Suprapubic skin (tissue), 4 donors: ENCODE results near the gene MYOM3. TPM values are rescaled to one million over a fixed set of nuclear protein-coding genes. Genes with fewer than 3 reads are reported as not detected.

ENCODE experiments used
- DNase-seq, 2 donors: peaks; one replicate each; pipeline ENCODE4 v3.0.0-alpha.2; 2019; ENCODE audit warnings: low spot score in 2 of 2
- H3K27ac ChIP-seq: fragments of 200-600 bp; sonication (generic); one replicate; pipeline ENCODE4 v1.5.1; 2019
- H3K27me3 ChIP-seq: fragments of 200-600 bp; sonication (generic); one replicate; pipeline ENCODE4 v1.5.1; 2019
- H3K36me3 ChIP-seq: fragments of 200-600 bp; sonication (generic); one replicate; pipeline ENCODE4 v1.5.1; 2019
- H3K4me1 ChIP-seq: fragments of 200-600 bp; sonication (generic); one replicate; pipeline ENCODE4 v1.5.1; 2019
- H3K4me3 ChIP-seq: fragments of 200-600 bp; sonication (generic); one replicate; pipeline ENCODE4 v1.5.1; 2019; ENCODE audit warnings: mild to moderate bottlenecking
- H3K9me3 ChIP-seq: fragments of 200-600 bp; sonication (generic); one replicate; pipeline ENCODE4 v1.5.1; 2019
- CTCF ChIP-seq, 2 donors: fragments of 200-600 bp in 1 of 2; fragments of 450-650 bp in 1 of 2; sonication (generic) in 1 of 2; IDR thresholded peaks; one replicate each; pipeline ENCODE4 v1.5.1; 2016 to 2019; ENCODE audit warnings: antibody characterized with exemption in 2 of 2, mild to moderate bottlenecking in 1 of 2, moderate library complexity in 1 of 2
- EP300 ChIP-seq: sonication (generic); formaldehyde crosslinking; IDR thresholded peaks from one replicate; pipeline ENCODE4 v1.6.1; 2017; ENCODE audit warnings: antibody characterized with exemption
- POLR2A ChIP-seq, 2 donors: fragments of 450-650 bp; IDR thresholded peaks; one replicate each; pipeline ENCODE4 v1.6.1; 2017; ENCODE audit warnings: antibody characterized with exemption in 2 of 2, mild to moderate bottlenecking in 2 of 2, moderate library complexity in 2 of 2
- POLR2AphosphoS5 ChIP-seq, 3 donors: sonication (generic); formaldehyde crosslinking; IDR thresholded peaks; one replicate each; pipeline ENCODE4 v1.6.1; 2017; ENCODE audit warnings: antibody characterized with exemption in 3 of 3
- WGBS: methylation state at CpG from one replicate; pipeline ENCODE4 v1.1.5; 2018; 5-methylcytosine and 5-hydroxymethylcytosine counted together
- total RNA-seq, 4 donors: library from RNA; depleted of rRNA; stranded (reverse); fragments of >200 nt; gene quantifications; one replicate each; pipeline ENCODE4 v1.1.0, GENCODE V29; 2016

MYOM3 gene
- total RNA-seq, 4 donors from 2014 or later = 1.5 to 2.3 (median 2.1) TPM

- 80% methylated on average over 3 of the region's 3 CpGs for WGBS
- H3K27ac ChIP-seq = no peak overlapping the region
- H3K27me3 ChIP-seq = no peaks in the 10 kb centered on the region
- no peaks in the 10 kb centered on the region for H3K9me3 ChIP-seq
- no peak overlapping the region for H3K4me3 ChIP-seq
- no peak for DNase-seq
- TF ChIP-seq CTCF (IDR thresholded peaks at IDR 0.05) (no peak), POLR2A (IDR thresholded peaks at IDR 0.05) (no peak), EP300 (no peak), POLR2AphosphoS5 (IDR thresholded peaks at IDR 0.05) (no peak)
- no peaks in the 10 kb centered on the region for H3K36me3 ChIP-seq
- H3K4me1 ChIP-seq = peaks cover 9% of the 10 kb centered on the region
These were observed 26.4 kb downstream of the MYOM3 start for GRCh38 chr1:24085546-24085945.

GRCh38 chr1:24085007-24085406 lies 26.9 kb downstream of the MYOM3 start:
- H3K4me3 ChIP-seq = no peak overlapping the region
- no peaks in the 10 kb centered on the region for H3K9me3 ChIP-seq
- H3K36me3 ChIP-seq = no peaks in the 10 kb centered on the region
- DNase-seq = no peak
- H3K27ac ChIP-seq = no peak overlapping the region
- H3K4me1 ChIP-seq = peaks cover 5% of the 10 kb centered on the region
- TF ChIP-seq CTCF (IDR thresholded peaks at IDR 0.05) (no peak), EP300 (no peak), POLR2A (IDR thresholded peaks at IDR 0.05) (no peak), POLR2AphosphoS5 (IDR thresholded peaks at IDR 0.05) (no peak)
- H3K27me3 ChIP-seq = no peaks in the 10 kb centered on the region

- no peaks in the 10 kb centered on the region for H3K27me3 ChIP-seq
- WGBS = 85% methylated on average over 7 of the region's 7 CpGs
- H3K27ac ChIP-seq = no peak overlapping the region
- H3K4me3 ChIP-seq = no peak overlapping the region
- no peaks in the 10 kb centered on the region for H3K4me1 ChIP-seq
- no peaks in the 10 kb centered on the region for H3K36me3 ChIP-seq
- no peak for DNase-seq
- no peaks in the 10 kb centered on the region for H3K9me3 ChIP-seq
- TF ChIP-seq POLR2AphosphoS5 (IDR thresholded peaks at IDR 0.05) = no peak
- TF ChIP-seq EP300 = no peak
- no peak for TF ChIP-seq POLR2A (IDR thresholded peaks at IDR 0.05)
- TF ChIP-seq CTCF (IDR thresholded peaks at IDR 0.05) = no peak
These were observed 27.9 kb downstream of the MYOM3 start for GRCh38 chr1:24084050-24084449.

- Histone ChIP-seq H3K27me3 (no peaks in the 10 kb centered on the region), H3K9me3 (no peaks in the 10 kb centered on the region), H3K36me3 (no peaks in the 10 kb centered on the region), H3K27ac (no peak overlapping the region), H3K4me3 (no peak overlapping the region), H3K4me1 (no peaks in the 10 kb centered on the region)
- TF ChIP-seq EP300 (no peak), POLR2AphosphoS5 (IDR thresholded peaks at IDR 0.05) (no peak), CTCF (IDR thresholded peaks at IDR 0.05) (no peak), POLR2A (IDR thresholded peaks at IDR 0.05) (no peak)
- no peak for DNase-seq
- WGBS = 95% methylated on average over 7 of the region's 8 CpGs
These were observed 29.6 kb downstream of the MYOM3 start for GRCh38 chr1:24082372-24082771.

- WGBS = 89% methylated on average over 6 of the region's 6 CpGs
- no peaks in the 10 kb centered on the region for H3K9me3 ChIP-seq
- H3K4me1 ChIP-seq = no peaks in the 10 kb centered on the region
- DNase-seq = no peak
- H3K36me3 ChIP-seq = no peaks in the 10 kb centered on the region
- no peaks in the 10 kb centered on the region for H3K27me3 ChIP-seq
- H3K4me3 ChIP-seq = no peak overlapping the region
- TF ChIP-seq POLR2A (IDR thresholded peaks at IDR 0.05) (no peak), POLR2AphosphoS5 (IDR thresholded peaks at IDR 0.05) (no peak), CTCF (IDR thresholded peaks at IDR 0.05) (no peak), EP300 (no peak)
- H3K27ac ChIP-seq = no peak overlapping the region
These were observed 30.7 kb downstream of the MYOM3 start for GRCh38 chr1:24081190-24081589.
